Thoracic aorta (tissue), 2 donors: ENCODE results near the gene NR3C2. TPM values are rescaled to one million over a fixed set of nuclear protein-coding genes. Genes with fewer than 3 reads are reported as not detected.
"Not testable (repeated sequence)": the region's sequence is repeated elsewhere in the genome, so short reads cannot be mapped to it uniquely, and the experiment has no call there.

Experiments used
- ATAC-seq: fragments of 150-250 bp; one replicate; pipeline ENCODE4 v1.8.0; 2017; ENCODE audit warnings: low read depth; ENCODE audit not compliant: insufficient number of reproducible peaks, low FRiP score
- DNase-seq: peaks from one replicate; pipeline ENCODE4 v3.0.0-alpha.2; 2020; ENCODE audit warnings: low spot score
- H3K27ac ChIP-seq, 2 donors: fragments of 200-600 bp; sonication (generic); 1 replicate in 1 of 2; 2 replicates in 1 of 2; pipeline ENCODE4 v1.5.1; 2016; ENCODE audit warnings: mild to moderate bottlenecking in 2 of 2, moderate library complexity in 2 of 2
- H3K27me3 ChIP-seq: fragments of 200-600 bp; sonication (generic); replicated peaks from 2 replicates; pipeline ENCODE4 v1.6.0; 2016; ENCODE audit warnings: mild to moderate bottlenecking; ENCODE audit not compliant: insufficient read depth
- H3K36me3 ChIP-seq: fragments of 200-600 bp; sonication (generic); one replicate; pipeline ENCODE4 v1.5.1; 2016
- H3K4me1 ChIP-seq, 2 donors: fragments of 200-600 bp; sonication (generic); 1 replicate in 1 of 2; 2 replicates in 1 of 2; pipeline versions ENCODE4 v1.5.1 to v1.6.0; 2016; ENCODE audit warnings: low read depth in 2 of 2, mild to moderate bottlenecking in 1 of 2; ENCODE audit not compliant: control insufficient read depth in 1 of 2
- H3K4me3 ChIP-seq: fragments of 200-600 bp; sonication (generic); 2 replicates; pipeline ENCODE4 v1.5.1; 2016; ENCODE audit warnings: mild to moderate bottlenecking
- H3K9me3 ChIP-seq: fragments of 200-600 bp; sonication (generic); 2 replicates; pipeline ENCODE4 v1.5.1; 2016
- total RNA-seq, 2 donors: library from RNA; depleted of rRNA; stranded (reverse); fragments of >200 nt; gene quantifications; one replicate each; pipeline versions ENCODE4 v1.1.0 to v1.2.3, GENCODE V29; 2016
- TF ChIP-seq, protein P1 (sequence below): fragments of 200-600 bp; sonication (generic); IDR thresholded peaks from one replicate; pipeline ENCODE4 v1.5.1; 2019; ENCODE audit warnings: antibody characterized with exemption

NR3C2 gene
- total RNA-seq, 2 donors from 2014 or later = 11.2 to 18.1 TPM

DNA sequence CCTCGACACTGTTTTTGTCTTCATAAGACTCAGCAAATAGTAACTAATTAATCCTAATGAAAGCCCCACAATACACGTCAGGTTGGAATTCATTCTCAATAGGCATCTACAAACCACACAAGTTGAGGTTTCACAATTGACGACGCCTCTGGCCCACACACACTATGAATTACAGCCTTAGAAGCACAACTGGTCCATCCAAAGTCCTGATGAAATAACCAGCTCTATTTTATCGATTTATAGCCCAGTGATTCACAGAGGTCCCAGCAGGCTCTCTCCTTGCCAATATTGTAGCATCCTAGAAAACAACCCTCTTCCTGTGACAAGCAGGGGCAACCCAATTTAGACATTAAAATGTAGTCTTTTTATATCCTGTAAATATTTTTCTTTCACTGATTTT is 112.1 kb downstream of the NR3C2 start:
- Histone ChIP-seq H3K27ac (no peak overlapping the region), H3K9me3 (no peaks in the 10 kb centered on the region), H3K4me1 (no peaks in the 10 kb centered on the region), H3K27me3 (no peaks in the 10 kb centered on the region), H3K4me3 (no peak overlapping the region), H3K36me3 (no peaks in the 10 kb centered on the region)
- TF ChIP-seq, protein P1, sequence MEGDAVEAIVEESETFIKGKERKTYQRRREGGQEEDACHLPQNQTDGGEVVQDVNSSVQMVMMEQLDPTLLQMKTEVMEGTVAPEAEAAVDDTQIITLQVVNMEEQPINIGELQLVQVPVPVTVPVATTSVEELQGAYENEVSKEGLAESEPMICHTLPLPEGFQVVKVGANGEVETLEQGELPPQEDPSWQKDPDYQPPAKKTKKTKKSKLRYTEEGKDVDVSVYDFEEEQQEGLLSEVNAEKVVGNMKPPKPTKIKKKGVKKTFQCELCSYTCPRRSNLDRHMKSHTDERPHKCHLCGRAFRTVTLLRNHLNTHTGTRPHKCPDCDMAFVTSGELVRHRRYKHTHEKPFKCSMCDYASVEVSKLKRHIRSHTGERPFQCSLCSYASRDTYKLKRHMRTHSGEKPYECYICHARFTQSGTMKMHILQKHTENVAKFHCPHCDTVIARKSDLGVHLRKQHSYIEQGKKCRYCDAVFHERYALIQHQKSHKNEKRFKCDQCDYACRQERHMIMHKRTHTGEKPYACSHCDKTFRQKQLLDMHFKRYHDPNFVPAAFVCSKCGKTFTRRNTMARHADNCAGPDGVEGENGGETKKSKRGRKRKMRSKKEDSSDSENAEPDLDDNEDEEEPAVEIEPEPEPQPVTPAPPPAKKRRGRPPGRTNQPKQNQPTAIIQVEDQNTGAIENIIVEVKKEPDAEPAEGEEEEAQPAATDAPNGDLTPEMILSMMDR = no peak
- DNase-seq (no peak), ATAC-seq (no peak)

GRCh38 chr4:148329751-148330150 is 112.5 kb downstream of the NR3C2 start:
- no peak for ATAC-seq
- TF ChIP-seq, protein P1 = no peak
- no peak for DNase-seq
- Histone ChIP-seq H3K27me3 (no peaks in the 10 kb centered on the region), H3K27ac (no peak overlapping the region), H3K4me1 (no peaks in the 10 kb centered on the region), H3K4me3 (no peak overlapping the region), H3K36me3 (no peaks in the 10 kb centered on the region), H3K9me3 (no peaks in the 10 kb centered on the region)

DNA sequence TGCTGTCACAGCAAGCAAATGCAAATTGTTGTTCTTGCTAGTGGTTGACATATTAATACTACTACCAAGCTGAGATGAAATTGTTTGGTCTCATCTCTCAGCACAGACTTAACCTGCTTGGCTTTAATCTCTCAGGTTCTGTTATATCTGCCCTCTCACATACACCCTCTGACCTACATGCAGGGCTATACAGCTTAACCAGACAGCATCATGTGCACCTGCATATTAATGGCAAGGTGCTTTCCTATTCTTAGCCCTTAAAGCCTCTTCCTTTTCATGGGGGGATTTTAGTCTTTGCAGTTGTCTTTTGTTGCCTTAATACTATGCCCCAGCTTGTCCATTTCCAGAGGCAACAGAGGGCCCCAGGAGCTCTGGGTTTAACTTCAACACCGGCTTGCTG is 114.5 kb downstream of the NR3C2 start:
- Histone ChIP-seq H3K27me3 (no peaks in the 10 kb centered on the region), H3K27ac (no peak overlapping the region), H3K4me1 (no peaks in the 10 kb centered on the region), H3K4me3 (no peak overlapping the region), H3K36me3 (no peaks in the 10 kb centered on the region), H3K9me3 (no peaks in the 10 kb centered on the region)
- ATAC-seq (no peak), DNase-seq (no peak)
- TF ChIP-seq, protein P1 = no peak

DNA sequence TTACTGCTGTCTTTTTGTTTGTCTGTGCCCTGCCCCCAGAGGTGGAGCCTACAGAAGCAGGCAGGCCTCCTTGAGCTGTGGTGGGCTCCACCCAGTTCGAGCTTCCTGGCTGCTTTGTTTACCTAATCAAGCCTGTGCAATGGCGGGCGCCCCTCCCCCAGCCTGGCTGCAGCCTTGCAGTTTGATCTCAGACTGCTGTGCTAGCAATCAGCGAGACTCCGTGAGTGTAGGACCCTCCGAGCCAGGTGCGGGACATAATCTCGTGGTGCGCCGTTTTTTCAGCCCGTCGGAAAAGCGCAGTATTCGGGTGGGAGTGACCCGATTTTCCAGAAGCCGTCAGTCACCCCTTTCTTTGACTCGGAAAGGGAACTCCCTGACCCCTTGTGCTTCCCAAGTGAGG is 118.9 kb downstream of the NR3C2 start:
- not testable (repeated sequence) for DNase-seq, H3K4me3 ChIP-seq, H3K27ac ChIP-seq, H3K9me3 ChIP-seq, H3K4me1 ChIP-seq, H3K36me3 ChIP-seq, ATAC-seq, H3K27me3 ChIP-seq

DNA sequence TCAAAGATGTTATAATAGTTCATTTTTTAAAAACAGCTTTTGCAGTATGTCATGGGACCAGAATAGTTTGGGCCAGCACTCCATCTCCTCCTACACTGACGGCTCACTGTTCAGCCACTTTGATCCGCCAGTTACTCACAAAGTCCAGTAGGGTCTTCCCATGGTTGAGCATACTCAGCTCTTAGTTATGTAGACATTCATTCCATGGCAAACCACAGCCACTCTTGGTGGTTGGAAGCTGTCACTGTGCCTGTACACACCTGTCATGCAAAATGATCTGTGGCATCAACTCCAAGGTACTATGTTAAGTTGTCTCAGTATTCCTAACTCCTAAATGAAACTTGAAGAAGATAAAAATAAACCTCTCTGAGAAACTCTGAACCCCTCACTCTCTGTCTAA is 127.2 kb downstream of the NR3C2 start:
- no peak overlapping the region for H3K4me3 ChIP-seq
- H3K27me3 ChIP-seq = no peaks in the 10 kb centered on the region
- ATAC-seq (no peak), DNase-seq (no peak)
- H3K27ac ChIP-seq = no peak overlapping the region
- no peaks in the 10 kb centered on the region for H3K9me3 ChIP-seq
- TF ChIP-seq, protein P1 = no peak
- H3K36me3 ChIP-seq = no peaks in the 10 kb centered on the region
- peaks cover 0 to 11% of the 10 kb centered on the region in 2 donors for H3K4me1 ChIP-seq

GRCh38 chr4:148312956-148313490 is 129.2 kb downstream of the NR3C2 start:
- no peaks in the 10 kb centered on the region for H3K27me3 ChIP-seq
- ATAC-seq (no peak), DNase-seq (no peak)
- no peak overlapping the region for H3K4me3 ChIP-seq
- no peaks in the 10 kb centered on the region for H3K36me3 ChIP-seq
- H3K4me1 ChIP-seq = peaks cover 0 to 11% of the 10 kb centered on the region in 2 donors
- H3K9me3 ChIP-seq = no peaks in the 10 kb centered on the region
- TF ChIP-seq, protein P1 = no peak
- no peak overlapping the region for H3K27ac ChIP-seq
